ENCODE measurements around the gene ENOX1. TPM values are rescaled to one million over a fixed set of nuclear protein-coding genes. Genes with fewer than 3 reads are reported as not detected.

ENOX1 gene
- total and polyA plus RNA-seq, 8 donors, result 0.23 to 2.0 (median 0.94) TPM

DNA sequence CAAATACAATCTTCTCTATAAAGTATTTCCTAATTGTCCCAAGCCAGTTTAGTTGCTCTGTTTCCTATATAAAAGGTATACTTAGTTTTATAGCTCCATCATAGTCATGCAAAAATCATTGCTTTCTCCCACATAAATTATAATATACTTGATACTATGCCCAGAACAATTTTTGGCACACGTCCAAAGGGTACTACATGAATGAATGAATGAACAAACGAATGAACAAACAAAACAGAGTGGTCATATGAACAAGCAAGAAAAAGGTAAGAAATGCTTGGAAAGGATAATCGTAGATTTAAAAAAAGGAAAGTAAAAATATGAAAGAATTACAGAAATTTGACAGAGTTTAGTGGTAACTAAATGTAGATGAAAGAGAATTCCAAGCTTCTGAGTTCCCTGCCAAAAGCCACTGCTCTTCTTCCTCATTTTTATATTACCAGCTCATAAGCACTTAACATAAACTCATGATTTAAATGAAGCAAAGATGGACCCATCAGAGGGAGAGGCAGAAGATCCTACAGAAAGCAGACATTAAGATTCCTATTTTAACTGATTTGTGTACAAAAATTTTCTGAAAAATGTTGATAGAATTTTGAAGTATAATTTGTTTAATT, 123.2 kb downstream of the ENOX1 start:
- FAIRE-seq, result peak; percentile 26
- intact Hi-C loops (cut with DNase I), result no loop called here

DNA sequence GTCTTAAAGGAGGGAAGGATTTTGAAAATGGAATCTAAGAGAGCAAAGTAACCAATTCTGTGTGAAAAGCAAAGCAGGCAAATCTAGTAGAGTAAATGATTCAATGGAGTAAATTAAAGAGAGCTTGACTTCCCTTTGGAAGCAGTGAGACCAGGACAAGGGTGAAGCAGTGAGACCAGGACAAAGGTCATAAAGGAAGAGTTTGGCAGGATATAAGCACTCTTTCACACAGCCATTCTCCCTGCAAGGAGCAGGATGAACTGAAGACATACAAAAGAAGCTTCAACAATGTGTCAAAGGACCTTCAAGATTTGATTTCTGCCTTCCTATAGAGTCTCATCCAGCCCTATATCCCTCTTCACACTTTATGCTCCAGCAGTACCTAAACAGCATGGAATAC, 123.8 kb downstream of the ENOX1 start:
- no peak for FAIRE-seq
- ATAC-seq, result peak in 2 of 4 donors; percentile 40 to 48
- intact Hi-C loops (cut with DNase I), result no loop called here
- H3K4me3 ChIP-seq, result no peak overlapping the region
- H3K36me3 ChIP-seq, result no peaks in the 10 kb centered on the region
- H3K9me3 ChIP-seq, result no peaks in the 10 kb centered on the region
- DNase-seq, result no peak
- TF ChIP-seq, protein P1, sequence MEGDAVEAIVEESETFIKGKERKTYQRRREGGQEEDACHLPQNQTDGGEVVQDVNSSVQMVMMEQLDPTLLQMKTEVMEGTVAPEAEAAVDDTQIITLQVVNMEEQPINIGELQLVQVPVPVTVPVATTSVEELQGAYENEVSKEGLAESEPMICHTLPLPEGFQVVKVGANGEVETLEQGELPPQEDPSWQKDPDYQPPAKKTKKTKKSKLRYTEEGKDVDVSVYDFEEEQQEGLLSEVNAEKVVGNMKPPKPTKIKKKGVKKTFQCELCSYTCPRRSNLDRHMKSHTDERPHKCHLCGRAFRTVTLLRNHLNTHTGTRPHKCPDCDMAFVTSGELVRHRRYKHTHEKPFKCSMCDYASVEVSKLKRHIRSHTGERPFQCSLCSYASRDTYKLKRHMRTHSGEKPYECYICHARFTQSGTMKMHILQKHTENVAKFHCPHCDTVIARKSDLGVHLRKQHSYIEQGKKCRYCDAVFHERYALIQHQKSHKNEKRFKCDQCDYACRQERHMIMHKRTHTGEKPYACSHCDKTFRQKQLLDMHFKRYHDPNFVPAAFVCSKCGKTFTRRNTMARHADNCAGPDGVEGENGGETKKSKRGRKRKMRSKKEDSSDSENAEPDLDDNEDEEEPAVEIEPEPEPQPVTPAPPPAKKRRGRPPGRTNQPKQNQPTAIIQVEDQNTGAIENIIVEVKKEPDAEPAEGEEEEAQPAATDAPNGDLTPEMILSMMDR (IDR thresholded peaks at IDR 0.05), result no peak
- peaks cover 0 to 5% (median 0%) of the 10 kb centered on the region in 3 donors for H3K4me1 ChIP-seq
- no peaks in the 10 kb centered on the region for H3K27me3 ChIP-seq
- no peak overlapping the region for H3K27ac ChIP-seq

More for the DNA sequence above, 123.2 kb downstream of the ENOX1 start:
- ATAC-seq (no peak), DNase-seq (no peak)
- Histone ChIP-seq H3K27ac (no peak overlapping the region), H3K36me3 (no peaks in the 10 kb centered on the region), H3K27me3 (no peaks in the 10 kb centered on the region), H3K4me3 (no peak overlapping the region), H3K9me3 (no peaks in the 10 kb centered on the region), H3K4me1 (peaks cover 0 to 5% (median 0%) of the 10 kb centered on the region in 3 donors)
- 43 to 51% methylated on average over 3 of the region's 3 CpGs for WGBS, 2 donors
- TF ChIP-seq, protein P1 (IDR thresholded peaks at IDR 0.05), result no peak

DNA sequence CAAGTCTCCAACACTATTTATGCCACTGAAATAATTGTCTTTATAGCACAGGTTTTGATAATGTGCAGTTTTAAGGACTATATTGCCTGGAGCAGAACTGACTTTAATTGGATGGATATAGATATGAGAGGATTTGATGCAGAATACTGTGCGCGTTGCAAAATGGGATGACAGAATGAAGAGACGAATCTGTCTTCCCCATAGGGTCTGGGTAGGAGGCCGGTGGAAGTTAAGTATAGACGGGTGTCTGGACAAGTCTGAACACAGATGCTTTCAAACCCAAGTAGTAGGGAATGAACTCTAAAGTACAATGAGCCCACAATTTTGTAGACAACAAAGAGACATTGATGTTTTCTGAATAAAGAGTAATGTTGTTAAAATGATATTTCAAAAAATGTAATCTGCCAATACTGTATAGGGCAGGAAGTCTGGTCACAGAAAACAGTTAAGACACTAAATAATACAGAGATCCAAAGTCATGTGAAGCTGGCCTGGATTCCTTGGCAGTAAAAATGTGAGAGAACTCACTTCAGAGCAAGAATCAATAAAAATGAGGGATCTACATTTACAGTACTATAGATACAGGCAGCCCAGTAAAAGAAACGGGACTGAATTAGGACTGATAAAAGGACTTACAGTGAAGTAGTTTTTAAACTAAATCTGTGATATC, 125.5 kb downstream of the ENOX1 start:
- intact Hi-C loops (cut with DNase I), result no loop called here
- H3K36me3 ChIP-seq, result no peaks in the 10 kb centered on the region
- ATAC-seq (no peak), FAIRE-seq (no peak), DNase-seq (no peak)
- H3K27me3 ChIP-seq, result no peaks in the 10 kb centered on the region
- no peak overlapping the region for H3K4me3 ChIP-seq
- peaks cover 0 to 5% (median 0%) of the 10 kb centered on the region in 3 donors for H3K4me1 ChIP-seq
- no peaks in the 10 kb centered on the region for H3K9me3 ChIP-seq
- TF ChIP-seq, protein P1 (IDR thresholded peaks at IDR 0.05), result no peak
- H3K27ac ChIP-seq, result no peak overlapping the region
- 69 to 75% methylated on average over 6 of the region's 6 CpGs for WGBS, 2 donors

DNA sequence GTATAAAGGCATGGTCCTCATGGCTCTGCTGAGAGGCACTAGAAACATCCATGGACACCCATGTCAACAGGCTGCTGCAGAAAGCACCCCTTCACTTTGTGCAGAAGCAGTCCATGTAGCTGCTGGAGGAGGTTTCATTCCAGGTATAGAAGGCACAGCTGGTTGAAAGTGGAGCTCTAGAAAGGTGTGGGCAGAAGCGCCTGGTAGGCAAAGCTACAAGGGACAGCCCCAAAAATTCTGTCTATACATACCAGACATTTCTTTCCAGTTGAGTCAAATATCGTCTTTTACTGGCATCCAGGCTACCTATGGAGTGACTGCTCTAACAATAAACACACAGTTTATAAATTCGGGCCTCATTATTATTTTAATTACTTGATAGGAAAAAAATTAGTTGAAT, 129.3 kb downstream of the ENOX1 start:
- ATAC-seq (no peak), DNase-seq (no peak), FAIRE-seq (no peak)
- Histone ChIP-seq H3K4me1 (no peaks in the 10 kb centered on the region), H3K36me3 (no peaks in the 10 kb centered on the region), H3K9me3 (no peaks in the 10 kb centered on the region), H3K27me3 (no peaks in the 10 kb centered on the region), H3K4me3 (no peak overlapping the region), H3K27ac (no peak overlapping the region)
- WGBS, 2 donors, result 77 to 87% methylated on average over 3 of the region's 3 CpGs
- TF ChIP-seq, protein P1 (IDR thresholded peaks at IDR 0.05), result no peak
- intact Hi-C loops (cut with DNase I), result no loop called here

DNA sequence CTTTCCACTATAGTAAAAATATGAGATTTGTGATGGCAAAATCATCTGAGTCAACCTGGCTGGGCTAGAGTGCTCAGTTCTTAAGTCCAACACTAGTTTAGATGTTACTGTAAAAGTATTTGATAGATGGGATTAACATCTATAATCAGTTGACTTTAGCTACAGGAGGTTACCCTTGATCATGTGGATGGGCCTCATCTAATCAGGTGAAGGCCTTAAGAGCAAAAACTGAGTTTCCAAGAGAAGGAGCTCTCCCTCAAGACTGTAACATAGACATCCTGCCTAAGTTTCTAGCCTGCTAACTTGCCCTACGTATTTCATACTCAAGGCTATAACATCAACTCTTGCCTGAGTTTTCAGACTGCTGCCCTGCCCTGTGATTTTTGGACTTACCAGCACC, 132.8 kb downstream of the ENOX1 start:
- no peaks in the 10 kb centered on the region for H3K27me3 ChIP-seq
- no peaks in the 10 kb centered on the region for H3K4me1 ChIP-seq
- H3K27ac ChIP-seq, result no peak overlapping the region
- no peaks in the 10 kb centered on the region for H3K9me3 ChIP-seq
- no peak overlapping the region for H3K4me3 ChIP-seq
- 93 to 94% methylated on average over 1 of the region's 1 CpG for WGBS, 2 donors
- intact Hi-C loops (cut with DNase I), result no loop called here
- no peak for FAIRE-seq
- TF ChIP-seq, protein P1 (IDR thresholded peaks at IDR 0.05), result no peak
- ATAC-seq, result no peak
- no peak for DNase-seq
- no peaks in the 10 kb centered on the region for H3K36me3 ChIP-seq
